Glutamatergic neuron (in vitro differentiated cells): ENCODE results near the gene UTRN. TPM values are rescaled to one million over a fixed set of nuclear protein-coding genes. Genes with fewer than 3 reads are reported as not detected.

Experiments used
- DNase-seq: peaks from one replicate; pipeline ENCODE4 v3.0.0; 2022
- H3K27ac Mint-ChIP-seq: one replicate; pipeline ENCODE4 v1.8.0; 2020; ENCODE audit warnings: mild to moderate bottlenecking, mixed read lengths, inconsistent platforms; ENCODE audit not compliant: unreplicated experiment
- H3K27me3 Mint-ChIP-seq: one replicate; pipeline ENCODE4 v1.8.0; 2020; ENCODE audit warnings: mild to moderate bottlenecking, moderate library complexity, mixed read lengths, inconsistent platforms; ENCODE audit not compliant: unreplicated experiment
- H3K36me3 Mint-ChIP-seq: one replicate; pipeline ENCODE4 v1.8.0; 2020; ENCODE audit warnings: mild to moderate bottlenecking, mixed read lengths, inconsistent platforms; ENCODE audit not compliant: unreplicated experiment
- H3K4me1 Mint-ChIP-seq: one replicate; pipeline ENCODE4 v1.8.0; 2020; ENCODE audit warnings: mild to moderate bottlenecking, low read depth, mixed read lengths, inconsistent platforms; ENCODE audit not compliant: unreplicated experiment
- H3K4me3 Mint-ChIP-seq: one replicate; pipeline ENCODE4 v1.8.0; 2020; ENCODE audit warnings: mild to moderate bottlenecking, mixed read lengths, inconsistent platforms; ENCODE audit not compliant: unreplicated experiment
- H3K9me3 Mint-ChIP-seq: one replicate; pipeline ENCODE4 v1.8.0; 2020; ENCODE audit warnings: mild to moderate bottlenecking, moderate library complexity, mixed read lengths, inconsistent platforms; ENCODE audit not compliant: unreplicated experiment
- CTCF ChIP-seq: fragments of 200-600 bp; sonication (generic); IDR thresholded peaks from one replicate; pipeline ENCODE4 v1.5.0; 2021; ENCODE audit not compliant: partially characterized antibody, unreplicated experiment
- total RNA-seq: library from RNA; stranded (reverse); fragmentation: NEBNext Ultra II Directional; extraction: Animal tissue kit (Norgen Biotek cat#: 25700); gene quantifications from one replicate; pipeline ENCODE4 v1.2.1, GENCODE V29; 2021; ENCODE audit not compliant: unreplicated experiment

The UTRN gene
- total RNA-seq, 1 donor from 2014 or later = 24.3 TPM

DNA sequence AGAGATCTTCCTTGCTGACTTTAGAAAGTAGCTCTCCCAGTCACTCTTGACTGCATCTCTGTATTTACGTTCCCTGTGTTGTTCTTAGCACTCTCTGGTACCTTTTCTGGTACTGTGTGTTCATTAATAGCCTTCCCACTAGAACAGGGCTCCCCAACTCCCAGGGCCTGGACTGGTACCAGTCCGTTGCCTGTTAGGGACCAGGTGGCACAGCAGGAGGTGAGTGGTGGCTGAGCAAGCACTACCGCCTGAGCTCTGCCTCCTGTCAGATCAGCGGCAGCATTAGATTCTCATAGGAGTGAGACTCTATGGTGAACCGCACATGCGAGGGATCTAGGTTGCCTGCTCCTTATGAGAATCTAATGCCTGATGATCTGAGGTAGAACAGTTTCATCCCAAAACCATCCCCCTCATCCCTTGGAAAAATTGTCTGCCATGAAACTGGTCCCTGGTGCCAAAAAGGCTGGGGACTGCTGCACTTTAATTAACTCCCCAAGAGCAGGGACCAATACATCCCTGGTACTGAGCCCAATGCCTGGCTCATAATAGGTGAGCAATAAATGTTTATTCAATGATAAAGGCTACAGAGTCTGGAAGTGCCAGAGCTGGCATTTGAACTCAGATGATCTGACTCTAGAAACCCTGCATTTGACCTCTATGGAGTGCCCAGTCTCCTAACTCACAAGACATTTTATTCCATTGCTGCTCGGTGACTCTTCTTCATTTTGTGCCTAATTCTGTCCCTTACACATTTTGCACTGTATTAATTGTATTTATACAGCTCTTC lies 11.0 kb downstream of the UTRN start:
- H3K4me1 Mint-ChIP-seq = no peaks in the 10 kb centered on the region
- TF ChIP-seq CTCF = no peak
- peaks cover 3% of the 10 kb centered on the region for H3K9me3 Mint-ChIP-seq
- H3K36me3 Mint-ChIP-seq = no peaks in the 10 kb centered on the region
- no peak for DNase-seq
- H3K27me3 Mint-ChIP-seq = no peaks in the 10 kb centered on the region
- H3K27ac Mint-ChIP-seq = no peak overlapping the region
- no peak overlapping the region for H3K4me3 Mint-ChIP-seq

- H3K36me3 Mint-ChIP-seq = no peaks in the 10 kb centered on the region
- no peak overlapping the region for H3K27ac Mint-ChIP-seq
- no peaks in the 10 kb centered on the region for H3K27me3 Mint-ChIP-seq
- no peaks in the 10 kb centered on the region for H3K4me1 Mint-ChIP-seq
- no peak overlapping the region for H3K4me3 Mint-ChIP-seq
- H3K9me3 Mint-ChIP-seq = peaks cover 3% of the 10 kb centered on the region
- TF ChIP-seq CTCF = no peak
- DNase-seq = no peak
Observed at GRCh38 chr6:144296973-144297372, 11.8 kb downstream of the UTRN start.

DNA sequence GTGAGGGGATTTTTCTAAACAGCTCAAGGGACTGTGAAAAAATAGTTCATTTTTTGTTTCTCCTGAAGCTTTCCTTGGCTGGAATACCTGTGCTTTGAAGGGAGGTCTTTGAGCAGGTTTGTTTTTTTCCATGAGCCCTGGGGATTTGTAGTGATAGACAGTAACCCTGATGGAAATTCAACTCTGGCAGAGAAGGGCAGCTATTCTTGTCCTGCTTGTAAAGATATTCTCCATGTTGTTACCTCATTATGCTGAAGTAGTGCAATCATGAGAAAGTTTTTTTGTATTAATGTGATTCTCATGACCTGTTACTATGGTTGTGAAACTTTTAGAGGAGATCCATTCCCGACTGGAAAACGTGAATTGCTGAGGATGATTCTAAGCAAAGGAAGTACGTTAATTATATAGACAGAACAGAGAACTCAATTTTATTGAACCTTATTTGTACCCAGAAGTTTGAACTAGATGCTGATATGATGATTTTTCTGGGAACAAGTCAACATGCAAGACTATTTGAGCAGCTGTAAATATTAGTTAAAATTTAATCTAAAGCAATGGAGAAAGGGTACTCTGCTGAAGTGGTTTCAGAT lies 12.5 kb downstream of the UTRN start:
- peaks cover 3% of the 10 kb centered on the region for H3K9me3 Mint-ChIP-seq
- no peak overlapping the region for H3K4me3 Mint-ChIP-seq
- no peaks in the 10 kb centered on the region for H3K27me3 Mint-ChIP-seq
- no peaks in the 10 kb centered on the region for H3K4me1 Mint-ChIP-seq
- no peak for DNase-seq
- TF ChIP-seq CTCF = no peak
- H3K36me3 Mint-ChIP-seq = no peaks in the 10 kb centered on the region
- H3K27ac Mint-ChIP-seq = no peak overlapping the region

GRCh38 chr6:144298194-144298593 lies 13.1 kb downstream of the UTRN start:
- DNase-seq = no peak

More at GRCh38 chr6:144298194-144298593, 13.1 kb downstream of the UTRN start:
- Mint-ChIP-seq H3K9me3 (peaks cover 3% of the 10 kb centered on the region), H3K4me1 (no peaks in the 10 kb centered on the region), H3K27ac (no peak overlapping the region), H3K36me3 (no peaks in the 10 kb centered on the region), H3K4me3 (no peak overlapping the region), H3K27me3 (no peaks in the 10 kb centered on the region)
- TF ChIP-seq CTCF = no peak
